A549 (cell line): ENCODE measurements around the gene MICU2. TPM values are rescaled to one million over a fixed set of nuclear protein-coding genes. Genes with fewer than 3 reads are reported as not detected.

Experiments
- ATAC-seq, 2 experiments: fragments of 200-7000 bp in 1 of 2; fragments of >200 bp in 1 of 2; cut with Nextera tagmentation in 1 of 2; cut with Tn5 transposase in 1 of 2; 3 replicates each; pipeline versions ENCODE4 v1.8.0 to v1.9.1; 2018 to 2020; ENCODE audit warnings: mild to moderate bottlenecking in 1 of 2, moderate library complexity in 1 of 2
- CTCF ChIA-PET: fragments of 300-600 bp; sonication (Branson Sonifier 250); formaldehyde crosslinking; extraction: SDS; loops from one replicate; lab custom pipeline; 2021; ENCODE audit warnings: antibody characterized with exemption, inconsistent platforms; lab: Yijun Ruan, JAX
- POLR2A ChIA-PET: fragments of 350-600 bp; formaldehyde crosslinking; extraction: SDS; loops from one replicate; lab custom pipeline; 2021; ENCODE audit warnings: antibody characterized with exemption, inconsistent platforms; lab: Yijun Ruan, JAX
- DNase-seq, 2 experiments: peaks; one replicate each; pipeline versions ENCODE4 v3.0.0 to v3.0.0-alpha.2; 2011 to 2016; ENCODE audit warnings: low read depth in 1 of 2, low spot score in 1 of 2
- FAIRE-seq: peaks from 2 replicates; lab custom pipeline; 2011; peaks lifted over from hg19 to GRCh38; lab: Jason Lieb, UNC
- H3K27ac ChIP-seq, 2 experiments: fragments of >200 bp; sonication (Bioruptor Twin); formaldehyde crosslinking; 3 replicates each; pipeline ENCODE4 v1.5.1; 2016 to 2017
- H3K4me1 ChIP-seq: fragments of >200 bp; sonication (Bioruptor Twin); formaldehyde crosslinking; 3 replicates; pipeline ENCODE4 v1.6.1; 2016
- H3K4me2 ChIP-seq: fragments of >200 bp; sonication (Bioruptor Twin); formaldehyde crosslinking; 3 replicates; pipeline ENCODE4 v1.6.1; 2016
- H3K4me3 ChIP-seq: fragments of >200 bp; sonication (Bioruptor Twin); formaldehyde crosslinking; 3 replicates; pipeline ENCODE4 v1.5.1; 2016
- H3K9me3 ChIP-seq: fragments of >200 bp; sonication (Bioruptor Twin); formaldehyde crosslinking; 3 replicates; pipeline ENCODE4 v1.6.1; 2016
- CBX8 ChIP-seq: fragments of 200-600 bp; sonication (generic); IDR thresholded peaks from 2 replicates; pipeline ENCODE4 v1.6.1; 2016
- CEBPB ChIP-seq, 2 experiments: fragments of >200 bp in 1 of 2; sonication (Bioruptor Twin) in 1 of 2; formaldehyde crosslinking in 1 of 2; IDR thresholded peaks; 2 replicates each; pipeline ENCODE4 v1.6.1; 2012 to 2016
- EP300 ChIP-seq, 2 experiments: fragments of >200 bp; sonication (Bioruptor Twin); formaldehyde crosslinking; IDR thresholded peaks; 2 replicates in 1 of 2; 3 replicates in 1 of 2; pipeline ENCODE4 v1.6.1; 2016 to 2017
- FOSB ChIP-seq: fragments of 250-450 bp; sonication (Bioruptor Pico); IDR thresholded peaks from 2 replicates; pipeline ENCODE4 v1.5.0; 2020; ENCODE audit warnings: mild to moderate bottlenecking, moderate library complexity
- FOXS1 ChIP-seq: fragments of 250-450 bp; sonication (Bioruptor Pico); IDR thresholded peaks from 2 replicates; pipeline ENCODE4 v1.5.0; 2020; ENCODE audit warnings: mild to moderate bottlenecking, moderate library complexity
- GATA3 ChIP-seq: IDR thresholded peaks from 2 replicates; pipeline ENCODE4 v1.6.1; 2012; ENCODE audit warnings: borderline replicate concordance
- HDAC2 ChIP-seq: fragments of 200-600 bp; sonication (generic); IDR thresholded peaks from 2 replicates; pipeline ENCODE4 v1.6.1; 2016
- HOXB13 ChIP-seq: fragments of 250-450 bp; sonication (Bioruptor Pico); IDR thresholded peaks from 2 replicates; pipeline ENCODE4 v1.5.0; 2020; ENCODE audit warnings: low read depth, mild to moderate bottlenecking, moderate library complexity
- JUN ChIP-seq, 2 experiments: fragments of >200 bp; sonication (Bioruptor Twin); formaldehyde crosslinking; IDR thresholded peaks; 2 replicates in 1 of 2; 3 replicates in 1 of 2; pipeline ENCODE4 v1.6.1; 2016 to 2017
- JUNB ChIP-seq: fragments of >200 bp; sonication (Bioruptor Twin); formaldehyde crosslinking; IDR thresholded peaks from 2 replicates; pipeline ENCODE4 v1.6.1; 2016
- KDM1A ChIP-seq: fragments of 200-600 bp; sonication (generic); IDR thresholded peaks from 2 replicates; pipeline ENCODE4 v1.6.1; 2016; ENCODE audit warnings: low read depth, mild to moderate bottlenecking
- KDM5A ChIP-seq: fragments of 200-600 bp; sonication (generic); IDR thresholded peaks from 2 replicates; pipeline ENCODE4 v1.6.1; 2016; ENCODE audit warnings: antibody characterized with exemption, mild to moderate bottlenecking
- MYC ChIP-seq: IDR thresholded peaks from 2 replicates; pipeline ENCODE4 v1.6.1; 2012; ENCODE audit warnings: mild to moderate bottlenecking, inconsistent platforms, low read length, improper control_type of control experiment, borderline replicate concordance
- NFE2L2 ChIP-seq: fragments of 150-350 bp; conservative IDR thresholded peaks from 2 replicates; pipeline ENCODE4 v1.6.1; 2014; ENCODE audit warnings: low read length
- POLR2AphosphoS2 ChIP-seq: conservative IDR thresholded peaks from 2 replicates; pipeline ENCODE4 v1.6.1; 2012; ENCODE audit warnings: low read length, improper control_type of control experiment, inconsistent platforms
- TFCP2L1 ChIP-seq: fragments of 250-450 bp; sonication (Bioruptor Pico); IDR thresholded peaks from 2 replicates; pipeline ENCODE4 v1.5.0; 2021; ENCODE audit warnings: mild to moderate bottlenecking
- WGBS: methylation state at CpG from one replicate; pipeline ENCODE4 v1.1.6; 2017; ENCODE audit errors: missing lambda C conversion rate; 5-methylcytosine and 5-hydroxymethylcytosine counted together
- polyA plus RNA-seq, 4 experiments: library from polyadenylated mRNA; depleted of rRNA in 3 of 4; stranded (reverse); fragments of >200 nt; fragmentation: RNase III in 1 of 4; extraction: RNeasy Plus Mini Kit Qiagen cat#74134 plus additional on column Dnase treatment in 1 of 4; gene quantifications; 2 replicates in 3 of 4; 3 replicates in 1 of 4; pipeline ENCODE4 v1.2.3, GENCODE V29; 2011 to 2017
- TF ChIP-seq, protein P1 (sequence below): fragments of >200 bp; sonication (Bioruptor Twin); formaldehyde crosslinking; IDR thresholded peaks from 3 replicates; pipeline ENCODE4 v1.6.1; 2016
- TF ChIP-seq, protein P2 (sequence below): fragments of 150-350 bp; IDR thresholded peaks from 2 replicates; pipeline ENCODE4 v1.6.1; 2014; ENCODE audit warnings: low read depth, mild to moderate bottlenecking, low read length
- TF ChIP-seq, protein P3 (sequence below): fragments of >200 bp; sonication (Bioruptor Twin); formaldehyde crosslinking; IDR thresholded peaks from 2 replicates; pipeline ENCODE4 v1.6.1; 2016
- TF ChIP-seq, protein P4 (sequence below): fragments of 250-450 bp; sonication (Bioruptor Pico); IDR thresholded peaks from 2 replicates; pipeline ENCODE4 v1.5.0; 2020; ENCODE audit warnings: low read depth, mild to moderate bottlenecking, moderate library complexity
- TF ChIP-seq, protein P5 (sequence below): fragments of 200-600 bp; sonication (generic); IDR thresholded peaks from 2 replicates; pipeline ENCODE4 v1.6.1; 2016; ENCODE audit warnings: antibody characterized with exemption, mild to moderate bottlenecking, moderate library complexity

Gene MICU2
- polyA plus RNA-seq, 2 of the 4 experiments (the other 2 are of a cell fraction) = 24.7 to 42.6 TPM

DNA sequence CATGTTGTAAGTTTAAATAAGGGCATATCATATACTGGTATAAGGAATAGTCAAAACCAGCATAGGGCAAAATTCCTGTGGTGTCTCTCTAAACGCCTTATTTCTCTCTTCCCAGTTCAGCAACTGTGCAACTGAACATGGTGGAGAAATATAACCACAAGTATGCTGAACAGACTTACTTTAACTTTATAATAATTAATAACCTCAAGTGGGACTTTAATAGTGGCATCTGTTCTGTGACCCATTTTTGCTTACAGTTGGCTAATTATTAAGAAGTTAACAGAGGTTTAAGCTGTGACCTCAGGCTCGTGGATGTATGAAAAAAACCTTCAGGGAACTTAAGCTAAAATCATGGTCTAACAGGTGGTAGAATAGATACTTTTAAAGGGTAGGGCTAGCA is 54.3 kb downstream of the MICU2 start:
- no peak overlapping the region for H3K27ac ChIP-seq
- no peak for DNase-seq
- no peak overlapping the region for H3K4me3 ChIP-seq
- ATAC-seq = no peak
- H3K4me2 ChIP-seq = no peak overlapping the region
- ChIA-PET POLR2A (no interaction called here), CTCF (interaction anchor here (0.7 kb wide), 1 partner anchor 9 kb away, joined by 4 read pairs; no protein-coding TSS in a partner anchor)
- TF ChIP-seq EP300 (IDR thresholded peaks at IDR 0.05) (no peak), HDAC2 (no peak), JUNB (no peak), JUN (IDR thresholded peaks at IDR 0.05) (no peak), CEBPB (IDR thresholded peaks at IDR 0.05) (no peak), NFE2L2 (no peak), MYC (no peak), KDM1A (no peak), TFCP2L1 (CRISPR knock-in tag) (no peak), FOXS1 (CRISPR knock-in tag) (no peak), KDM5A (no peak)
- TF ChIP-seq, protein P1, sequence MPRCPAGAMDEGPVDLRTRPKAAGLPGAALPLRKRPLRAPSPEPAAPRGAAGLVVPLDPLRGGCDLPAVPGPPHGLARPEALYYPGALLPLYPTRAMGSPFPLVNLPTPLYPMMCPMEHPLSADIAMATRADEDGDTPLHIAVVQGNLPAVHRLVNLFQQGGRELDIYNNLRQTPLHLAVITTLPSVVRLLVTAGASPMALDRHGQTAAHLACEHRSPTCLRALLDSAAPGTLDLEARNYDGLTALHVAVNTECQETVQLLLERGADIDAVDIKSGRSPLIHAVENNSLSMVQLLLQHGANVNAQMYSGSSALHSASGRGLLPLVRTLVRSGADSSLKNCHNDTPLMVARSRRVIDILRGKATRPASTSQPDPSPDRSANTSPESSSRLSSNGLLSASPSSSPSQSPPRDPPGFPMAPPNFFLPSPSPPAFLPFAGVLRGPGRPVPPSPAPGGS = no peak
- TF ChIP-seq, protein P2, sequence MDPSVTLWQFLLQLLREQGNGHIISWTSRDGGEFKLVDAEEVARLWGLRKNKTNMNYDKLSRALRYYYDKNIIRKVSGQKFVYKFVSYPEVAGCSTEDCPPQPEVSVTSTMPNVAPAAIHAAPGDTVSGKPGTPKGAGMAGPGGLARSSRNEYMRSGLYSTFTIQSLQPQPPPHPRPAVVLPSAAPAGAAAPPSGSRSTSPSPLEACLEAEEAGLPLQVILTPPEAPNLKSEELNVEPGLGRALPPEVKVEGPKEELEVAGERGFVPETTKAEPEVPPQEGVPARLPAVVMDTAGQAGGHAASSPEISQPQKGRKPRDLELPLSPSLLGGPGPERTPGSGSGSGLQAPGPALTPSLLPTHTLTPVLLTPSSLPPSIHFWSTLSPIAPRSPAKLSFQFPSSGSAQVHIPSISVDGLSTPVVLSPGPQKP = no peak
- TF ChIP-seq, protein P3, sequence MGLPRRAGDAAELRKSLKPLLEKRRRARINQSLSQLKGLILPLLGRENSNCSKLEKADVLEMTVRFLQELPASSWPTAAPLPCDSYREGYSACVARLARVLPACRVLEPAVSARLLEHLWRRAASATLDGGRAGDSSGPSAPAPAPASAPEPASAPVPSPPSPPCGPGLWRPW = no peak
- TF ChIP-seq, protein P4, sequence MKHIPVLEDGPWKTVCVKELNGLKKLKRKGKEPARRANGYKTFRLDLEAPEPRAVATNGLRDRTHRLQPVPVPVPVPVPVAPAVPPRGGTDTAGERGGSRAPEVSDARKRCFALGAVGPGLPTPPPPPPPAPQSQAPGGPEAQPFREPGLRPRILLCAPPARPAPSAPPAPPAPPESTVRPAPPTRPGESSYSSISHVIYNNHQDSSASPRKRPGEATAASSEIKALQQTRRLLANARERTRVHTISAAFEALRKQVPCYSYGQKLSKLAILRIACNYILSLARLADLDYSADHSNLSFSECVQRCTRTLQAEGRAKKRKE = no peak
- TF ChIP-seq, protein P5, sequence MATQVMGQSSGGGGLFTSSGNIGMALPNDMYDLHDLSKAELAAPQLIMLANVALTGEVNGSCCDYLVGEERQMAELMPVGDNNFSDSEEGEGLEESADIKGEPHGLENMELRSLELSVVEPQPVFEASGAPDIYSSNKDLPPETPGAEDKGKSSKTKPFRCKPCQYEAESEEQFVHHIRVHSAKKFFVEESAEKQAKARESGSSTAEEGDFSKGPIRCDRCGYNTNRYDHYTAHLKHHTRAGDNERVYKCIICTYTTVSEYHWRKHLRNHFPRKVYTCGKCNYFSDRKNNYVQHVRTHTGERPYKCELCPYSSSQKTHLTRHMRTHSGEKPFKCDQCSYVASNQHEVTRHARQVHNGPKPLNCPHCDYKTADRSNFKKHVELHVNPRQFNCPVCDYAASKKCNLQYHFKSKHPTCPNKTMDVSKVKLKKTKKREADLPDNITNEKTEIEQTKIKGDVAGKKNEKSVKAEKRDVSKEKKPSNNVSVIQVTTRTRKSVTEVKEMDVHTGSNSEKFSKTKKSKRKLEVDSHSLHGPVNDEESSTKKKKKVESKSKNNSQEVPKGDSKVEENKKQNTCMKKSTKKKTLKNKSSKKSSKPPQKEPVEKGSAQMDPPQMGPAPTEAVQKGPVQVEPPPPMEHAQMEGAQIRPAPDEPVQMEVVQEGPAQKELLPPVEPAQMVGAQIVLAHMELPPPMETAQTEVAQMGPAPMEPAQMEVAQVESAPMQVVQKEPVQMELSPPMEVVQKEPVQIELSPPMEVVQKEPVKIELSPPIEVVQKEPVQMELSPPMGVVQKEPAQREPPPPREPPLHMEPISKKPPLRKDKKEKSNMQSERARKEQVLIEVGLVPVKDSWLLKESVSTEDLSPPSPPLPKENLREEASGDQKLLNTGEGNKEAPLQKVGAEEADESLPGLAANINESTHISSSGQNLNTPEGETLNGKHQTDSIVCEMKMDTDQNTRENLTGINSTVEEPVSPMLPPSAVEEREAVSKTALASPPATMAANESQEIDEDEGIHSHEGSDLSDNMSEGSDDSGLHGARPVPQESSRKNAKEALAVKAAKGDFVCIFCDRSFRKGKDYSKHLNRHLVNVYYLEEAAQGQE = no peak
- 75% methylated on average over 2 of the region's 2 CpGs for WGBS
- H3K4me1 ChIP-seq = no peaks in the 10 kb centered on the region
- no peaks in the 10 kb centered on the region for H3K9me3 ChIP-seq
- no peak for FAIRE-seq

DNA sequence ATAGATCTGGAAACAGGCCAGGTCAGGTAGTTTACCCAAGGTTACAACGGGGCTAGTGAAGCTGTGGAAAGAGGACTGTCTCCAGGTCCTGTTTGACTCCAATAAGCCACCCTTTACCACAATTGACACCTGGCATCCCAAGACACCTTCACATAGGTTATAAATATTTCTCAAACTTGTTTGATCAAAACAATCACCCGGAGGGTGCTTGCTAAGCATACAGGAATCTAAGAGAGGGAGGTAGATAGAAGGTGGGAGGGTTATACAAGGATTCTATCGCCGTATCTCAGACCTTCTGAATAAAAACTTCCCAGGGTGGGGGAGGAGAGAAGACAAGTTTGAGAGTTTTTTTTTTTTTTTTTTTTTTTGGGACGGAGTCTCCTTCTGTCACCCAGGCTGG is 55.4 kb downstream of the MICU2 start:
- no peaks in the 10 kb centered on the region for H3K4me1 ChIP-seq
- H3K9me3 ChIP-seq = no peaks in the 10 kb centered on the region
- DNase-seq = no peak
- ChIA-PET POLR2A (no interaction called here), CTCF (no interaction called here)
- no peak for TF ChIP-seq GATA3
- no peak for TF ChIP-seq HOXB13 (CRISPR knock-in tag)
- no peak for TF ChIP-seq POLR2AphosphoS2
- TF ChIP-seq KDM1A = no peak
- TF ChIP-seq, protein P1 = no peak
- TF ChIP-seq CBX8 = no peak
- no peak for TF ChIP-seq FOSB
- TF ChIP-seq CEBPB (IDR thresholded peaks at IDR 0.05) = no peak
- TF ChIP-seq, protein P3 = no peak
- no peak for ATAC-seq
- 88% methylated on average over 5 of the region's 5 CpGs for WGBS
- H3K4me2 ChIP-seq = no peak overlapping the region
- H3K4me3 ChIP-seq = no peak overlapping the region
- FAIRE-seq = no peak
- H3K27ac ChIP-seq = no peak overlapping the region
